Keratinocyte (primary cell): Measurements from ENCODE around the gene SP6. TPM values are rescaled to one million over a fixed set of nuclear protein-coding genes. Genes with fewer than 3 reads are reported as not detected.

Experiments used
- DNase-seq: peaks from one replicate; pipeline ENCODE4 v3.0.0-alpha.2; 2011; ENCODE audit warnings: low read depth, missing footprints, low spot score
- FAIRE-seq: peaks from 2 replicates; lab custom pipeline; 2011; peaks lifted over from hg19 to GRCh38; lab: Jason Lieb, UNC
- H2AFZ ChIP-seq: 2 replicates; pipeline ENCODE4 v1.6.0; 2012; ENCODE audit warnings: low read length, control low read depth, inconsistent platforms; ENCODE audit not compliant: control insufficient read depth
- H3K27ac ChIP-seq: 2 replicates; pipeline ENCODE4 v1.5.1; 2011; ENCODE audit warnings: low read length; ENCODE audit not compliant: control insufficient read depth, insufficient read depth
- H3K27me3 ChIP-seq: 3 replicates; pipeline ENCODE4 v1.6.0; 2011; ENCODE audit warnings: low read length; ENCODE audit not compliant: control insufficient read depth, insufficient read depth; ENCODE audit errors: extremely low read depth
- H3K36me3 ChIP-seq, 2 experiments: 2 replicates in 1 of 2; 3 replicates in 1 of 2; pipeline ENCODE4 v1.5.1; 2011; ENCODE audit warnings: low read length in 2 of 2, mild to moderate bottlenecking in 1 of 2; ENCODE audit not compliant: control insufficient read depth in 2 of 2, insufficient read depth in 2 of 2; ENCODE audit errors: extremely low read depth in 1 of 2
- H3K4me1 ChIP-seq: 3 replicates; pipeline ENCODE4 v1.5.1; 2011; ENCODE audit warnings: low read length; ENCODE audit not compliant: control insufficient read depth, insufficient read depth; ENCODE audit errors: extremely low read depth
- H3K4me2 ChIP-seq: 3 replicates; pipeline ENCODE4 v1.6.0; 2011; ENCODE audit warnings: low read depth, low read length; ENCODE audit not compliant: control insufficient read depth, insufficient read depth; ENCODE audit errors: extremely low read depth
- H3K4me3 ChIP-seq, 3 experiments: fragments of 200-600 bp in 1 of 3; sonication (generic) in 1 of 3; 2 replicates in 2 of 3; 3 replicates in 1 of 3; pipeline ENCODE4 v1.5.1; 2011 to 2016; ENCODE audit warnings: low read length in 3 of 3, mild to moderate bottlenecking in 3 of 3, control low read depth in 2 of 3, inconsistent platforms in 1 of 3, low read depth in 1 of 3, mixed read lengths in 1 of 3, mixed run types in 1 of 3, moderate library complexity in 1 of 3; ENCODE audit not compliant: control insufficient read depth in 2 of 3, insufficient read depth in 2 of 3; ENCODE audit errors: extremely low read depth in 1 of 3
- H3K79me2 ChIP-seq: 2 replicates; pipeline ENCODE4 v1.6.0; 2012; ENCODE audit warnings: low read length; ENCODE audit not compliant: control insufficient read depth, insufficient read depth
- H3K9ac ChIP-seq: 3 replicates; pipeline ENCODE4 v1.6.0; 2011; ENCODE audit warnings: low read length; ENCODE audit not compliant: control insufficient read depth, insufficient read depth; ENCODE audit errors: extremely low read depth
- H3K9me1 ChIP-seq: 3 replicates; pipeline ENCODE4 v1.6.0; 2011; ENCODE audit warnings: low read length; ENCODE audit not compliant: control insufficient read depth, insufficient read depth; ENCODE audit errors: extremely low read depth
- H3K9me3 ChIP-seq: 2 replicates; pipeline ENCODE4 v1.5.1; 2012; ENCODE audit warnings: low read depth, low read length; ENCODE audit not compliant: control insufficient read depth
- H4K20me1 ChIP-seq: 3 replicates; pipeline ENCODE4 v1.6.0; 2011; ENCODE audit warnings: low read length; ENCODE audit not compliant: control insufficient read depth, insufficient read depth; ENCODE audit errors: extremely low read depth
- CTCF ChIP-seq, 3 experiments: IDR thresholded peaks in 1 of 3; conservative IDR thresholded peaks in 1 of 3; optimal IDR thresholded peaks in 1 of 3; 2 replicates in 2 of 3; 3 replicates in 1 of 3; pipeline versions ENCODE3 to v1.5.1; 2011; ENCODE audit warnings: low read length in 3 of 3, mild to moderate bottlenecking in 3 of 3, moderate library complexity in 2 of 3, control low read depth in 1 of 3, inconsistent platforms in 1 of 3; ENCODE audit not compliant: insufficient read depth in 2 of 3; ENCODE audit errors: extremely low read depth in 1 of 3
- EZH2 ChIP-seq: IDR thresholded peaks from one replicate; pipeline ENCODE4 v1.6.1; 2012; ENCODE audit warnings: inconsistent platforms, mild to moderate bottlenecking, low read length, moderate library complexity
- dilution Hi-C: fragments of 300-500 bp; cut with MboI; formaldehyde crosslinking; loops from one replicate; pipeline ENCODE4 v1.7.0; 2020; ENCODE audit warnings: low sequenced_read_pairs; ENCODE audit not compliant: extremely low pct_ligation_motif_present
- polyA plus RNA-seq, 5 experiments: library from polyadenylated mRNA; depleted of rRNA in 3 of 5; stranded (reverse) in 3 of 5; stranded (forward) in 1 of 5; unstranded in 1 of 5; fragments of >200 nt; gene quantifications; 1 replicate in 1 of 5; 2 replicates in 3 of 5; 3 replicates in 1 of 5; pipeline versions ENCODE4 v1.2.1 to v1.2.3, GENCODE V29; 2011 to 2012; ENCODE audit warnings: missing spikeins in 2 of 5, low read depth in 1 of 5, low replicate concordance in 1 of 5

Gene SP6
- polyA plus RNA-seq, 1 donor (not counting 4 experiments of a cell fraction or from before 2014, with no cell fraction given) = 2.0 TPM

- Histone ChIP-seq H3K9me1 (no peaks in the 10 kb centered on the region), H3K4me1 (peaks cover 11% of the 10 kb centered on the region), H3K79me2 (no peaks in the 10 kb centered on the region), H4K20me1 (no peaks in the 10 kb centered on the region), H3K9me3 (no peaks in the 10 kb centered on the region), H3K36me3 (no peaks in the 10 kb centered on the region), H3K27ac (no peak overlapping the region), H3K4me2 (no peak overlapping the region), H3K9ac (no peak overlapping the region), H3K27me3 (peaks cover 18% of the 10 kb centered on the region), H3K4me3 (no peak overlapping the region), H2AFZ (no peak overlapping the region)
- FAIRE-seq (no peak), DNase-seq (no peak)
- dilution Hi-C loops = no loop called here
- no peak for TF ChIP-seq CTCF (optimal IDR thresholded peaks at IDR 0.05 in 1 of 3, IDR thresholded peaks at IDR 0.05 in 1 of 3, conservative IDR thresholded peaks at IDR 0.05 in 1 of 3; ENCODE audit: extremely low read depth in 1 of 3, insufficient read depth in 2 of 3, low read length in 3 of 3)
- TF ChIP-seq EZH2 = no peak
Observed at GRCh38 chr17:47875011-47875985, 24.3 kb upstream of the SP6 start.

- dilution Hi-C loops = no loop called here
- H3K27me3 ChIP-seq = peaks cover 24% of the 10 kb centered on the region
- no peak overlapping the region for H2AFZ ChIP-seq
- H3K9me1 ChIP-seq = no peaks in the 10 kb centered on the region
- H3K36me3 ChIP-seq = no peaks in the 10 kb centered on the region
- H3K4me1 ChIP-seq = peaks cover 11% of the 10 kb centered on the region
- no peak overlapping the region for H3K9ac ChIP-seq
- no peaks in the 10 kb centered on the region for H3K9me3 ChIP-seq
- H3K79me2 ChIP-seq = no peaks in the 10 kb centered on the region
- FAIRE-seq = no peak
- DNase-seq = no peak
- no peak overlapping the region for H3K4me3 ChIP-seq
- no peak overlapping the region for H3K27ac ChIP-seq
- H4K20me1 ChIP-seq = no peaks in the 10 kb centered on the region
- no peak overlapping the region for H3K4me2 ChIP-seq
- no peak for TF ChIP-seq EZH2
- TF ChIP-seq CTCF (optimal IDR thresholded peaks at IDR 0.05 in 1 of 3, IDR thresholded peaks at IDR 0.05 in 1 of 3, conservative IDR thresholded peaks at IDR 0.05 in 1 of 3; ENCODE audit: extremely low read depth in 1 of 3, insufficient read depth in 2 of 3, low read length in 3 of 3) = no peak
Observed at GRCh38 chr17:47873200-47874090, 22.5 kb upstream of the SP6 start.
